ENCODE data around the gene RBM8A. TPM values are rescaled to one million over a fixed set of nuclear protein-coding genes. Genes with fewer than 3 reads are reported as not detected.

The RBM8A gene
- polyA plus RNA-seq, 3 donors = 91.5 to 171 (median 115) TPM

DNA sequence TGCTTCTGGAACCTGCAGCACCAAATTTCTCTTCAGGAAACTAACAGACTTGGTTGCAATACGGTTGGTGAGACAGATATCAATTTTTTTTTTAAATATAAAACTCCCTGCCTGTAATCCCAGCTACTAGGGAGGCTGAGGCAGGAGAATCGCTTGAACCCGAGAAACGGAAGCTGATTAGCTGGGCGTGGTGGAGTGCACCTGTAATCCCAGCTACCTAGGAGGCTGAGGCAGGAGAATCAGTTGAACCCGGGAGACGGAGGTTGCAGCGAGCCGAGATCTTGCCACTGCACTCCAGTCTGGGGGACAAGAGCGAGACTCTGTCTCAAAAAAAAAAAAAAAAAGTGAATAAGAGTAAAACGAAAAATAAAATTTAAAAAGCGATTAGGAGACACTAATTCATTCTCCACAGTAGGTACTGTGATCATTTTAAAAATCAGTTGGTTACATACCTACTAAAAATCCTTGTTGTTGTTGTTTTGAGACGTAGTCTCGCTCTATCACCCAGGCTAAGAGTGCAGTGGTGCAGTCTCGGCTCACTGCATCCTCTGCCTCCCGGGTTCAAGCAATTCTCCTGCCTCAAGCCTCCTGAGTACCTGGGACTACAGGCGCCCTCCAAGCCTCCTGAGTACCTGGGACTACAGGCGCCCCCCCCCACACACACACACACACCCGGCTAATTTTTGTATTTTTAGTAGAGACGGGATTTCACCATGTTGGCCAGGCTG, 796 bp upstream of the RBM8A start:
- H3K27ac Mint-ChIP-seq = no peak overlapping the region
- peaks cover 15 to 20% of the 10 kb centered on the region in 2 donors for H3K36me3 Mint-ChIP-seq
- peaks cover 12% of the 10 kb centered on the region for H3K4me1 Mint-ChIP-seq
- no peaks in the 10 kb centered on the region for H3K27me3 Mint-ChIP-seq (ENCODE audit: low read depth in 3 of 3)
- Histone ChIP-seq H3K9ac (ENCODE audit: insufficient read depth, low read length, poor library complexity, severe bottlenecking) (peak overlapping the region; percentile 89), H4K20me1 (ENCODE audit: insufficient read depth, low read length) (no peaks in the 10 kb centered on the region), H2AFZ (ENCODE audit: insufficient read depth, low read depth, low read length, poor library complexity, severe bottlenecking) (peak overlapping the region; percentile 71), H3K4me3 (replicated peaks in 1 of 3; ENCODE audit: low read depth in 2 of 3, low read length in 3 of 3) (peak overlapping the region; percentile 79 to 94 (median 85)), H3K27ac (ENCODE audit: low read depth in 1 of 2, low read length in 2 of 2) (peak overlapping the region; percentile 96 to 97), H3K36me3 (replicated peaks in 1 of 2; ENCODE audit: control insufficient read depth in 1 of 2, insufficient read depth in 2 of 2, low read length in 2 of 2) (peaks cover 15 to 25% of the 10 kb centered on the region in 2 donors), H3K79me2 (ENCODE audit: insufficient read depth, low read length) (peaks cover 18% of the 10 kb centered on the region), H3K4me1 (ENCODE audit: control insufficient read depth in 1 of 2, insufficient read depth in 2 of 2, low read length in 2 of 2) (peaks cover 17 to 27% of the 10 kb centered on the region in 2 donors), H3K4me2 (replicated peaks; ENCODE audit: extremely low read depth, low read length, poor library complexity, severe bottlenecking) (peak overlapping the region; percentile 85), H3K9me3 (replicated peaks in 1 of 2; ENCODE audit: control insufficient read depth in 1 of 2, insufficient read depth in 1 of 2, low read length in 2 of 2) (no peaks in the 10 kb centered on the region), H3K27me3 (ENCODE audit: control insufficient read depth in 2 of 2, insufficient read depth in 2 of 2, low read length in 2 of 2) (no peaks in the 10 kb centered on the region)
- no peak for DNase-seq
- intact Hi-C loops (cut with micrococcal nuclease) = no loop called here
- TF ChIP-seq, protein P1, sequence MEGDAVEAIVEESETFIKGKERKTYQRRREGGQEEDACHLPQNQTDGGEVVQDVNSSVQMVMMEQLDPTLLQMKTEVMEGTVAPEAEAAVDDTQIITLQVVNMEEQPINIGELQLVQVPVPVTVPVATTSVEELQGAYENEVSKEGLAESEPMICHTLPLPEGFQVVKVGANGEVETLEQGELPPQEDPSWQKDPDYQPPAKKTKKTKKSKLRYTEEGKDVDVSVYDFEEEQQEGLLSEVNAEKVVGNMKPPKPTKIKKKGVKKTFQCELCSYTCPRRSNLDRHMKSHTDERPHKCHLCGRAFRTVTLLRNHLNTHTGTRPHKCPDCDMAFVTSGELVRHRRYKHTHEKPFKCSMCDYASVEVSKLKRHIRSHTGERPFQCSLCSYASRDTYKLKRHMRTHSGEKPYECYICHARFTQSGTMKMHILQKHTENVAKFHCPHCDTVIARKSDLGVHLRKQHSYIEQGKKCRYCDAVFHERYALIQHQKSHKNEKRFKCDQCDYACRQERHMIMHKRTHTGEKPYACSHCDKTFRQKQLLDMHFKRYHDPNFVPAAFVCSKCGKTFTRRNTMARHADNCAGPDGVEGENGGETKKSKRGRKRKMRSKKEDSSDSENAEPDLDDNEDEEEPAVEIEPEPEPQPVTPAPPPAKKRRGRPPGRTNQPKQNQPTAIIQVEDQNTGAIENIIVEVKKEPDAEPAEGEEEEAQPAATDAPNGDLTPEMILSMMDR (IDR thresholded peaks at IDR 0.05) = no peak
- H3K4me3 Mint-ChIP-seq = no peak overlapping the region
- WGBS (ENCODE audit: insufficient coverage) = 54% methylated on average over 9 of the region's 20 CpGs
- H3K9me3 Mint-ChIP-seq = no peaks in the 10 kb centered on the region

DNA sequence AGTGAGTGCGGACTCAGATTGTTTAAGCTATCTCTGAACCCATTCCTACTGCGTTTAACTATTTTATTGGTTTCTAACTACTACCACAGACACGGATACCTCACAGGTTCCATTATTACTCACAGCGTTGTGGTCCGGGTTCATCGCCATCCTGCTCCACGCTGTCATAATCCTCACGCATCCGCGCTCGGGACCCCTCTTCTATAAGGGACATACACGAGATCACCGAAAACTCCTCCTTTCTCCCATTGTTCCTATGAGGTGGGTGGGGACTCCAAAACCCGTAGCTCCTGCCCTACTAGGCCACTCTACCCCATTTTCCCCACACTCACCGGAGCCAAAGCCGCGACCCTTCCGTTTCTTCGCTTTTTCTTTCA, 610 bp downstream of the RBM8A start:
- peaks cover 16 to 20% of the 10 kb centered on the region in 2 donors for H3K36me3 Mint-ChIP-seq
- intact Hi-C loops (cut with micrococcal nuclease) = no loop called here
- H3K4me1 ChIP-seq (ENCODE audit: control insufficient read depth in 1 of 2, insufficient read depth in 2 of 2, low read length in 2 of 2) = peaks cover 22 to 30% of the 10 kb centered on the region in 2 donors
- peak overlapping the region; percentile 85 for H3K4me2 ChIP-seq (replicated peaks; ENCODE audit: extremely low read depth, low read length, poor library complexity, severe bottlenecking)
- no peaks in the 10 kb centered on the region for H3K9me3 Mint-ChIP-seq
- DNase-seq = no peak
- peaks cover 15 to 26% of the 10 kb centered on the region in 2 donors for H3K36me3 ChIP-seq (replicated peaks in 1 of 2; ENCODE audit: control insufficient read depth in 1 of 2, insufficient read depth in 2 of 2, low read length in 2 of 2)
- H3K4me1 Mint-ChIP-seq = peaks cover 15% of the 10 kb centered on the region
- no peak overlapping the region for H3K27ac Mint-ChIP-seq
- TF ChIP-seq, protein P1 (IDR thresholded peaks at IDR 0.05) = no peak
- H3K27me3 Mint-ChIP-seq (ENCODE audit: low read depth in 3 of 3) = peaks cover 0 to 2% (median 0%) of the 10 kb centered on the region in 3 donors
- no peaks in the 10 kb centered on the region for H4K20me1 ChIP-seq (ENCODE audit: insufficient read depth, low read length)
- peak overlapping the region; percentile 71 for H2AFZ ChIP-seq (ENCODE audit: insufficient read depth, low read depth, low read length, poor library complexity, severe bottlenecking)
- peak overlapping the region; percentile 89 for H3K9ac ChIP-seq (ENCODE audit: insufficient read depth, low read length, poor library complexity, severe bottlenecking)
- H3K4me3 ChIP-seq (replicated peaks in 1 of 3; ENCODE audit: low read depth in 2 of 3, low read length in 3 of 3) = peak overlapping the region; percentile 79 to 94 (median 85)
- H3K9me3 ChIP-seq (replicated peaks in 1 of 2; ENCODE audit: control insufficient read depth in 1 of 2, insufficient read depth in 1 of 2, low read length in 2 of 2) = no peaks in the 10 kb centered on the region
- WGBS (ENCODE audit: insufficient coverage) = 34% methylated on average over 3 of the region's 19 CpGs
- H3K4me3 Mint-ChIP-seq = no peak overlapping the region
- H3K27me3 ChIP-seq (ENCODE audit: control insufficient read depth in 2 of 2, insufficient read depth in 2 of 2, low read length in 2 of 2) = no peaks in the 10 kb centered on the region
- H3K27ac ChIP-seq (ENCODE audit: low read depth in 1 of 2, low read length in 2 of 2) = peak overlapping the region; percentile 96 to 97
- H3K79me2 ChIP-seq (ENCODE audit: insufficient read depth, low read length) = peaks cover 18% of the 10 kb centered on the region
